Esophagus squamous epithelium (tissue), 4 donors: ENCODE data around the gene KRTAP10-4.

Experiments used
- CTCF ChIP-seq, 6 experiments: fragments of 450-650 bp in 4 of 6; fragments of 200-600 bp in 2 of 6; sonication (generic) in 2 of 6; IDR thresholded peaks; one replicate each; pipeline ENCODE4 v1.5.1; 2016 to 2019; ENCODE audit warnings: antibody characterized with exemption in 6 of 6, mild to moderate bottlenecking in 4 of 6, moderate library complexity in 4 of 6
- POLR2A ChIP-seq, 4 donors: fragments of 450-650 bp; IDR thresholded peaks; one replicate each; pipeline ENCODE4 v1.6.1; 2017; ENCODE audit warnings: antibody characterized with exemption in 4 of 4, mild to moderate bottlenecking in 4 of 4, moderate library complexity in 3 of 4

- TF ChIP-seq CTCF (IDR thresholded peaks at IDR 0.05), result no peak
- no peak for TF ChIP-seq POLR2A (IDR thresholded peaks at IDR 0.05)
These were observed 20.9 kb downstream of the KRTAP10-4 start for GRCh38 chr21:44594406-44594916.
